Stomach (tissue), 4 donors: ENCODE measurements around the gene PHRF1.

Experiments
- CTCF ChIP-seq, 7 experiments: fragments of 450-650 bp in 4 of 7; fragments of 200-600 bp in 3 of 7; sonication (generic) in 3 of 7; IDR thresholded peaks; one replicate each; pipeline ENCODE4 v1.5.1; 2016 to 2019; ENCODE audit warnings: antibody characterized with exemption in 7 of 7, control low read depth in 2 of 7, mild to moderate bottlenecking in 1 of 7
- EP300 ChIP-seq: sonication (generic); formaldehyde crosslinking; IDR thresholded peaks from one replicate; pipeline ENCODE4 v1.6.1; 2017; ENCODE audit warnings: antibody characterized with exemption
- POLR2A ChIP-seq, 4 donors: fragments of 450-650 bp; IDR thresholded peaks; one replicate each; pipeline ENCODE4 v1.6.1; 2016; ENCODE audit warnings: antibody characterized with exemption in 4 of 4, control low read depth in 2 of 4, mild to moderate bottlenecking in 1 of 4, moderate library complexity in 1 of 4
- POLR2AphosphoS5 ChIP-seq, 3 donors: sonication (generic); formaldehyde crosslinking; IDR thresholded peaks; one replicate each; pipeline ENCODE4 v1.6.1; 2016; ENCODE audit warnings: antibody characterized with exemption in 3 of 3

GRCh38 chr11:555780-556661, 20.2 kb upstream of the PHRF1 start:
- TF ChIP-seq CTCF (IDR thresholded peaks at IDR 0.05) (no peak), EP300 (no peak), POLR2A (IDR thresholded peaks at IDR 0.05) (no peak), POLR2AphosphoS5 (IDR thresholded peaks at IDR 0.05) (no peak)
